Pons (tissue), 1 donor: ENCODE data around the gene RGS7BP.

Source experiments
- DNase-seq: peaks from one replicate; pipeline ENCODE4 v3.0.0-alpha.2; 2016; ENCODE audit warnings: low spot score

The RGS7BP gene

GRCh38 chr5:64634997-64635686, 129.3 kb downstream of the RGS7BP start:
- peak; percentile 40 for DNase-seq

GRCh38 chr5:64637144-64637543, 131.3 kb downstream of the RGS7BP start:
- no peak for DNase-seq

- DNase-seq: no peak
Measured at GRCh38 chr5:64637837-64638443, 132.1 kb downstream of the RGS7BP start.

- DNase-seq: no peak
Measured at GRCh38 chr5:64644831-64645230, 139.0 kb downstream of the RGS7BP start.

- no peak for DNase-seq
Measured at GRCh38 chr5:64646169-64646568, 140.4 kb downstream of the RGS7BP start.

- DNase-seq: no peak
Measured at GRCh38 chr5:64649512-64649911, 143.7 kb downstream of the RGS7BP start.

- no peak for DNase-seq
Measured at GRCh38 chr5:64653766-64654560, 148.1 kb downstream of the RGS7BP start.

GRCh38 chr5:64654561-64654938, 148.7 kb downstream of the RGS7BP start:
- no peak for DNase-seq

- no peak for DNase-seq
Measured at GRCh38 chr5:64655596-64655995, 149.8 kb downstream of the RGS7BP start.

GRCh38 chr5:64659289-64659688, 153.5 kb downstream of the RGS7BP start:
- DNase-seq: no peak
